GM18858 (cell line): ENCODE measurements around the gene OR2T8.

Experiments
- ATAC-seq: cut with Tn5 transposase; IDR thresholded peaks from one replicate; pipeline ENCODE4 v1.9.1; 2021; ENCODE audit not compliant: unreplicated experiment

Gene OR2T8

DNA sequence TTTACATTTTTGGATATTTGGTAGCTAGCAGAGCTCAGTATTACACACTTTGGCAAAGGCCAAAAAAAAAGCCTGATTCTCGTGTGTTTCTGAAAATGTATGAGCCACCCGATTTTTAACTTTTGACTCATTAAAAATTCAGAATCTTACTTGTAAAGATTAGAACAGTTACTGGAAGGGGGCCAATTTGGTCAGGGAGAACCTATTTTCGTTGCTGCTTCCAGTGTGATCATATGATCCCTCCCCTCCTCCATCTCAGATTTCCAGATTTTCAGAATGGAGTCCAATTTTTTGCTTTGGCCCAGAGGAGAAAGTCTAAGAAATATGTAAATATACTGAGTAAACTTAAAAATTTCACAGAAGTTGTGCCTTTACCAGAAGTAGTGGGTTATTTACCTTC lies 41.7 kb downstream of the OR2T8 start:
- no peak for ATAC-seq

DNA sequence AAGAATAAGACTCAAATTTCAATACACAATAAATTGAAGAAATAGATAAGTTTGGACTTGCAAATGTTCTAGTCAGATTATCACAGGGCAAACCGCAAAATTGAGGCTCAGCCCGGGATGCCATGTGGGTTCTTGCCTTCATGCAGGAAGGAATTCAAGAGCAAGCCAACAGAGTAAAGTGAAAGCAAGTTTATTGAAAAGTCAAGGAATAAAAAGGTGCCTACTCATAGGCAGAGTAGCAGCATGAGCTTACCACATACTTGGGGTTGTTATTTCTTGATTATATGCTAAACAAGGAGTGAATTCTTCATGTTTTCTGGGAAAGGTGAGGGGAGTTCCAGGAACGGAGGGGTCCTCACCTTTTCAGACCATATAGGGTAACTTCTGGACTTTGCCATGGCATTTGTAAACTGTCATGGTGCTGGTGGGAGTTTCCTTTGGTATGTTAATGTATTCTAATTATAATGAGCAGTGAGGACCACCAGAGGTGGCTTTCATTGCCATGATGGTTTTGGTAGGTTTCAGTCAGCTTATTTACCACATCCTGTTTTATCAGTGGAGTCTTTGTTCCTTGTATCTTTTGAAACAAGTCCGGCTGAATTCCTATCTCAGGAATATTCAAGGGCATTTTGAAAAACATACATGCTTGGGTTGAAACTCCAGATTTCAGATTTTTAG lies 43.0 kb downstream of the OR2T8 start:
- ATAC-seq, result no peak

DNA sequence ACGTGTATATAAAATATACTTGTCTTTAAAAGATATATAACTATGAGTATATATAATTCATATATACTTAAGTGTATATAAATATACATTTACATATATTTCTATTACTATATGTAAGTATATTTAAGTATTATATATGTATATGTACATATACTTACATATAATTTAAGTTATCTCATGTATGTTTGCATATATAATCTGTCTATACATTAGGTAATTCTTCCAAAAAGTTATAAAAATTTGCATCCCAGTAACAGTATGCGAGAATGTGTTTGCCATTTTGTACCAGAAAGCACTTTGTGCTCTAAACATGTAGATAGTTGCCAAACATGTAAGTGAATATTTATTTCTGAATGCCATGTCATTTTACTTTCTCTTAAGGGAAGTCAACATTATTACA lies 44.9 kb downstream of the OR2T8 start, which contains the start of gene OR2AK2:
Gene OR2AK2 (plus strand): TSS at position 301 of the 400 bp plus-strand sequence. CDS start 144 bp downstream, outside the sequence.
- no peak for ATAC-seq

DNA sequence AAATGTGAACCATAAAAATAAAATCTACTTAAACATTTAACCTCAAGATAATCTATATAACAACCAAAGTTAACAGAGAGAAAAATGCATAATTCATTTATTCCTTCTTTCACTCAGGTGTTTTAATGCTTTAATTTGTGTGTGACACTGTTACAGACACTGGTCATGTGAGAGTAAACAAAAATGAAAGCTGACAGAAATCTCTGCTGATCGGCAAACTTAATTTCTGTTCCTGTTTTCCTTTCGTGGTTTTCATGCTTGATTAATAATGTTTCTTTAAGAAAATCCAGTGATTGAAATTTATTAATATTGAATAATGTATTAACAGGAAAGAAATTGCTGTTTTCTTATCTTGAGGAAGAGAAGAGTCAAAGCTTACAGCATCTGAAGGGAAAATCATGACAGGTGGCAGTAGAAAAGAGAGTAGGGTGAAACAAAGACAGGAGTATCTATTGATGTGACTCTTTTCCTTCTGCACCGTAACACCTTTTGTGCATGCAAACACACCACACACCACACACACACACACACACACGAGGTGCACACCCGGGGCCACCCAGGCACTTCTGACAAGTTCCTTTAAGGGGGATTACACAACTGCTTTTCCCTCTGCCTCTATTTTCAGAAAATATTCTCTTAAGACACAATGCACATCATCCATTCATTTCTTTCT lies 46.6 kb downstream of the OR2T8 start:
- ATAC-seq, result peak; percentile 83
